HUES64 (cell line): ENCODE measurements around the gene GATA2.

Experiments
- H3K27ac ChIP-seq: 2 replicates; pipeline ENCODE4 v1.7.0; 2013; ENCODE audit warnings: low read depth, low read length, inconsistent platforms
- H3K27me3 ChIP-seq: 2 replicates; pipeline ENCODE4 v1.6.1; 2013; ENCODE audit warnings: mild to moderate bottlenecking, low read length; ENCODE audit not compliant: insufficient read depth
- H3K36me3 ChIP-seq: 2 replicates; pipeline ENCODE4 v1.6.1; 2013; ENCODE audit warnings: mild to moderate bottlenecking, low read length; ENCODE audit not compliant: insufficient read depth
- H3K4me1 ChIP-seq: 2 replicates; pipeline ENCODE4 v1.6.1; 2013; ENCODE audit warnings: mild to moderate bottlenecking, low read length, moderate library complexity; ENCODE audit not compliant: insufficient read depth
- H3K4me3 ChIP-seq: 2 replicates; pipeline ENCODE4 v1.5.1; 2013; ENCODE audit warnings: mild to moderate bottlenecking, low read length, moderate library complexity
- H3K9ac ChIP-seq: 2 replicates; pipeline ENCODE4 v1.6.1; 2013; ENCODE audit warnings: mild to moderate bottlenecking, low read depth, low read length
- H3K9me3 ChIP-seq: 2 replicates; pipeline ENCODE4 v1.6.1; 2013; ENCODE audit warnings: low read depth, low read length; ENCODE audit not compliant: insufficient read depth
- WGBS: fragments of 150-250, 120-280 bp; methylation state at CpG from one replicate; pipeline ENCODE4 v1.1.7; 2013; ENCODE audit warnings: missing lambda C conversion rate; 5-methylcytosine and 5-hydroxymethylcytosine counted together

Gene GATA2

GRCh38 chr3:128491941-128492670 lies 895 bp downstream of the GATA2 start:
- WGBS = under 1% methylated on average over 70 of the region's 70 CpGs
- Histone ChIP-seq H3K36me3 (no peaks in the 10 kb centered on the region), H3K27ac (no peak overlapping the region), H3K4me3 (peak overlapping the region; percentile 17; the same call in 1 of the 2 replicates), H3K27me3 (peaks cover 100% of the 10 kb centered on the region), H3K9me3 (no peaks in the 10 kb centered on the region), H3K4me1 (peaks cover 25% of the 10 kb centered on the region), H3K9ac (no peak overlapping the region)

DNA sequence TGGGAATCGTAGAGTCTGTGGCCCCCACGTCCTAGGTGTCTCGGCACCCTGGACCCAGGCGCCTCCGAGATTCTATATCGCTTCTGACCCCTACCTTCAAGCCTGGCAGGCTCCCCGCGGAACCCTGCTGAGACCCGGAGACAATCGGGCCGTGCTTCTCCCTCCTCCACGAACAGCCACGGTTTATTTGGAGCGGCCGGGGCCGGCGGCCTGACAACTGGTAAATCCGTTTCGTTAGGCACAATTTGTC lies 1.4 kb downstream of the GATA2 start:
- Histone ChIP-seq H3K9ac (no peak overlapping the region), H3K27ac (no peak overlapping the region), H3K4me1 (peaks cover 30% of the 10 kb centered on the region), H3K36me3 (no peaks in the 10 kb centered on the region), H3K4me3 (no peak overlapping the region), H3K27me3 (peaks cover 100% of the 10 kb centered on the region), H3K9me3 (no peaks in the 10 kb centered on the region)
- 1% methylated on average over 19 of the region's 19 CpGs for WGBS

DNA sequence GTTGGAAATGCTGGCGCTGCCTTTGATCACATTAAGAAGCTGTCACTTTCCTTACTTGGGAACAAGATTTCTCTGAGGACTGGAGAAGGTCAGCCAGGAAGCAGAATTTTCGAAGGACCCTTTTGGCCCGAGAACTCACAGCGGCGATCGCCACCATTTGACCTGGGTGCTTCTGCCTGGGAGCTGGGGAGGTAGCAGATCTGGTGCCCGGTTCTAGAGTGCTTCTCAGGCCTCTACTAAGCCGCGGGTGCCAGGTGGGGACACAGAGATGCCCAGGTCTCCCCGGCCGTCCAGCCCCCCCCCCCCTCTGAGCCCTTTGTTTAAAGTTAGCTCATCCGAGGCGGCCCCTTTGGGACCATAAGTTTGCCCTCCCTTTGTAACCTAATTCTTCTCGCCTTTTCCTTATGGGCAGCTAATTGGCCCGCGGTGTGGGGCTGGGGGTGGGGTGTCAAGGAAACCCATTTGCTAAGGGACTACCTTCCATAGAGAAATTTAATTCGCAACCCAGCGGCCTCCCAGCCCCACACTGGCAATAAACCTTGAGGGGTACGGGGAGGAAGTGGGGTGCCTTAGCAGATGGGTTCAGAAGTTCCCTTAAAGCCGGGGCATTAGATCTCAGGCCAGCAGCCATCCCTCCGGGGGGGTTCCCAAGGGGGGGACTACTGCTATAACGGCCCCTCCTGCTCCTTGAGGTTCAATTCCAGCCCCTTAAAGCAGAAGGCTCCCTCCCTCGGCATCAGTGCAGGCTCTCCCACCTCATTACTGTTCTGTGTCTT lies 1.9 kb downstream of the GATA2 start:
- no peaks in the 10 kb centered on the region for H3K9me3 ChIP-seq
- no peak overlapping the region for H3K9ac ChIP-seq
- H3K4me3 ChIP-seq = no peak overlapping the region
- peaks cover 30% of the 10 kb centered on the region for H3K4me1 ChIP-seq
- no peak overlapping the region for H3K27ac ChIP-seq
- H3K27me3 ChIP-seq = peaks cover 100% of the 10 kb centered on the region
- H3K36me3 ChIP-seq = no peaks in the 10 kb centered on the region
- WGBS = 3% methylated on average over 21 of the region's 23 CpGs

- WGBS = 2% methylated on average over 10 of the region's 10 CpGs
- peaks cover 33% of the 10 kb centered on the region for H3K4me1 ChIP-seq
- peaks cover 100% of the 10 kb centered on the region for H3K27me3 ChIP-seq
- no peak overlapping the region for H3K27ac ChIP-seq
- H3K9ac ChIP-seq = no peak overlapping the region
- no peak overlapping the region for H3K4me3 ChIP-seq
- H3K9me3 ChIP-seq = no peaks in the 10 kb centered on the region
- H3K36me3 ChIP-seq = no peaks in the 10 kb centered on the region
These were observed 2.4 kb downstream of the GATA2 start for GRCh38 chr3:128490650-128490914.

DNA sequence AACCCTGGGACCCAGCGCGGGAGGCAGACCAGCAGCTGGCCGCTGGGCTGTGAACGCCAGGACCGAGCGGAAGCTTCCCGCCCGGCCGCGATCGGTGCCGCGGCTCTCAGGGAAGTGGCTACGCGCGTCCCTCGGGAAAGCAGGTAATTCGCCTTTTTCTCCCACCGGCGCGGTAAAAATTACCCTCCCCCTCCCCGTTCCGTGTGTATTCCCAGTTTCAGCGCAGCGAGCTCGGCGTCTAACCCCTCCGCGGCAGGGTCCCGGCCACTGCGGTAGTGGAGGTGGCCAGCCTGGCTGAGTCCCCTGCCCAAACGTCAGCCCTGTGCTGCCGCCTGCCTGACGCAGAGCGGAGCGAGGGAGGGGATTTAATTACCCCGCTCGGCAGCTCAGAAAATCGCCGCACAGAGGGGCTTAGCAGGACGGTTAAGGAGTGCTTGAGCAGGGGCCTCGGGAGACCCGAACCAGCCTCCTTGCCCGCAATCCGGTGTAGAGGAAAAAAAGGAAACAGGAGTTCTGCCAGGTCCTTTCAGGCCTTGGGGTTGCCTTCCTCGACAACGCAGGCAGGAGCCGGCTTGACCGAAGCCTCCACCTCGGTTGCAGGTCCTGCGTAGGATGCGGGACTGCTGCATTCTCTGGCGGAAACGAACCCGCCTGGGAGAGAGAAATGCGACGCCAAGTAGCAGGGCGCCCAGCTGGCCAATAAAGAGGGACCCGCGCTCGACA lies 2.9 kb downstream of the GATA2 start:
- Histone ChIP-seq H3K27me3 (peaks cover 100% of the 10 kb centered on the region), H3K4me1 (peaks cover 38% of the 10 kb centered on the region), H3K36me3 (no peaks in the 10 kb centered on the region), H3K4me3 (peak overlapping the region; percentile 44), H3K9ac (no peak overlapping the region), H3K9me3 (no peaks in the 10 kb centered on the region), H3K27ac (no peak overlapping the region)
- under 1% methylated on average over 61 of the region's 61 CpGs for WGBS

DNA sequence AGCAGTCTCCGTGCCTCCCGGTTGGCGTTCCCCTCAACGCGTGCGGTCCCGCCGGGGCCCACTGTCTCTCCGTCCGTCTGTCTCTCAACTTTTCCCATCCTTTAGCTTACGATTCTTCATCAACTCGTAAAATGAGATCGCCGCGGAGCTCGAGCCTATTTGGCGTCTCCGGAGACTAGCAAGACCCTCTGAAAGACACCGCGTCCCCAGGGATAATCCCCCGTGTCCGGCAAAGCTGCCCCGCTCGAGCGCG lies 3.4 kb downstream of the GATA2 start:
- no peaks in the 10 kb centered on the region for H3K36me3 ChIP-seq
- H3K9ac ChIP-seq = no peak overlapping the region
- peak overlapping the region; percentile 44 for H3K4me3 ChIP-seq
- H3K9me3 ChIP-seq = no peaks in the 10 kb centered on the region
- H3K27ac ChIP-seq = no peak overlapping the region
- H3K4me1 ChIP-seq = peaks cover 43% of the 10 kb centered on the region
- peaks cover 100% of the 10 kb centered on the region for H3K27me3 ChIP-seq
- 1% methylated on average over 26 of the region's 26 CpGs for WGBS

GRCh38 chr3:128488991-128489673 lies 3.9 kb downstream of the GATA2 start:
- Histone ChIP-seq H3K4me3 (peak overlapping the region; percentile 44), H3K9me3 (no peaks in the 10 kb centered on the region), H3K4me1 (peaks cover 48% of the 10 kb centered on the region), H3K27me3 (peaks cover 100% of the 10 kb centered on the region), H3K27ac (no peak overlapping the region), H3K36me3 (no peaks in the 10 kb centered on the region), H3K9ac (no peak overlapping the region)
- under 1% methylated on average over 71 of the region's 71 CpGs for WGBS

DNA sequence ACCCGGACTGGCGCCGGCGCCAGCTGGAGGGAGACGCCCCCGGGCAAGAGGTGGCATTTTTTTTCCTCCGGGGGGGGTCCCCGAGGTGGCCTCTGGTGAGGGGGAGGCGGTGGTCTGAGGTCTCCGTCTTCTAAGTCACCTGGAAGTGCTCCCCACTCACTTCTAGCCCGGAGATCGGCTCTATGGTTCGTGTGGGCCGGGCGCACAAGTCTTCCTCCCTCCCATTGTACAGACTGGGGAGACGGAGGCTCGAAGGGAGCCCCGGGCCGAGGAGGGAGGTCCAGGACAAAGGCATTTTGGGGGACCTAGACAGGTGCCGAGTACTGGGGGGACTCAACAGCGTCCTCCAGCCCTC lies 4.4 kb downstream of the GATA2 start:
- Histone ChIP-seq H3K27ac (no peak overlapping the region), H3K9ac (no peak overlapping the region)

GRCh38 chr3:128487813-128488635 lies 5.0 kb downstream of the GATA2 start:
- H3K4me3 ChIP-seq = peak overlapping the region; percentile 44
- H3K9me3 ChIP-seq = no peaks in the 10 kb centered on the region
- peaks cover 55% of the 10 kb centered on the region for H3K4me1 ChIP-seq
- H3K27me3 ChIP-seq = peaks cover 100% of the 10 kb centered on the region
- H3K36me3 ChIP-seq = no peaks in the 10 kb centered on the region
- no peak overlapping the region for H3K9ac ChIP-seq
- under 1% methylated on average over 68 of the region's 68 CpGs for WGBS
- no peak overlapping the region for H3K27ac ChIP-seq

More for the DNA sequence above, 4.4 kb downstream of the GATA2 start:
- H3K27me3 ChIP-seq = peaks cover 100% of the 10 kb centered on the region
- H3K4me1 ChIP-seq = peaks cover 51% of the 10 kb centered on the region
- no peaks in the 10 kb centered on the region for H3K9me3 ChIP-seq
- no peaks in the 10 kb centered on the region for H3K36me3 ChIP-seq
- 2% methylated on average over 19 of the region's 21 CpGs for WGBS
- H3K4me3 ChIP-seq = peak overlapping the region; percentile 44

DNA sequence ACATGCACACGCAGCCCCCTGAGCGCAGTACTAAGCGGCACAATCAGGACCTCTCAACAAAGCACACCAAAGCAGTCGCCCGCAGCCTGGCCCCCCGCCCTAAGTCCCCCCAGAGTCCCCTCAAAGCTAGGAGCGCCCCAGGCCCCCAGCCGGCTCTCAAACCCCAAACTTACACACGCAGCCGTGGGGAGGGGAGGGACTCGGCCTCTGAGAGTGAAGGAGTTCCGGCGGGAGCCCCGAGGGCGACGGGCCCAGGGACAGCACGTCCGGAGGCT lies 5.5 kb downstream of the GATA2 start:
- Histone ChIP-seq H3K9ac (no peak overlapping the region), H3K36me3 (no peaks in the 10 kb centered on the region), H3K4me3 (peak overlapping the region; percentile 44), H3K9me3 (no peaks in the 10 kb centered on the region), H3K27ac (no peak overlapping the region), H3K27me3 (peaks cover 100% of the 10 kb centered on the region), H3K4me1 (peaks cover 60% of the 10 kb centered on the region)
- 1% methylated on average over 16 of the region's 18 CpGs for WGBS
